ENCODE data around the gene A3GALT2. TPM values are rescaled to one million over a fixed set of nuclear protein-coding genes. Genes with fewer than 3 reads are reported as not detected.

The A3GALT2 gene
- total RNA-seq, 1 experiment from 2014 or later: not detected

- H3K9me2 ChIP-seq (replicated peaks; ENCODE audit: insufficient read depth, low read length): no peaks in the 10 kb centered on the region
Measured at GRCh38 chr1:33300673-33301072, 20.2 kb downstream of the A3GALT2 start.

DNA sequence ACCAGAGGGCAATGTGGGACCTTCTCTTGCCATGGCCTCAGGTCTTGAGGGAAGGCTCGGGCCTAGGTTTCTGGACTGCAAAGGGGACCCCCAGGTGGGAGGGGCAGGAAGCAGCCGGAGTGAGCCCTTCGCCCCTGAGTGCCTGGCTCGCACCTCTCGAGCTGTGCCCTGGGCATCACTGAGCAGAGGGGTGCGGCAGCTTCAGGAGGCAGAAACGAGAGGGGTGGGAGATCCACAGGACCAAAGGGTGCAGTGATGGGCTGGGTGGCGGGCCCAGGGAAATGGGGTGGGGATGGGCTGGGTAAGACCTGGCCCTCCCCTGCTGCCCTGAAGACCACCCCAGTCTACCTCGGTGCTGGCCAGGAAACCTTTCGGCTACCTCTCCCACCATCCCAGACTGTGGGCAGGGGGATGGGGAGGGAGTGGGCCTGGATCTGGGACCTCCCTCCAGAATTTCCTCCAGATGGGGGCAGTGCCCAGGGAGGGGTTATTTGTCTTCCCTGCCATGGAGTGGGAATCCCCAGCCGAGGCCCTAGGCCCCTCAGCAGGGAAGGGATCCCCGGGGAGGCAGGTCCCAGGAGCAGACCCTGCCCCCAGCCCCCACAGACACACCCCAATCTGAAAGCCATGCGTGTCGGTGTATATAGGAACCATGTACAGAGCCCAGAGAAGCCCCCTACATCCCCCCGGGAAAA is 21.3 kb downstream of the A3GALT2 start:
- Histone ChIP-seq H3K9ac (ENCODE audit: low read length) (no peak overlapping the region), H2AFZ (ENCODE audit: low read length) (no peak overlapping the region), H3K4me1 (ENCODE audit: low read length) (peaks cover 13% of the 10 kb centered on the region), H3K27ac (ENCODE audit: low read length) (no peak overlapping the region), H3K79me2 (ENCODE audit: low read length) (no peaks in the 10 kb centered on the region), H3K27me3 (ENCODE audit: low read length) (no peaks in the 10 kb centered on the region), H3K4me2 (ENCODE audit: low read depth, low read length, poor library complexity, severe bottlenecking) (no peak overlapping the region), H4K20me1 (ENCODE audit: insufficient read depth, low read depth, low read length) (no peaks in the 10 kb centered on the region), H3K4me3 (ENCODE audit: low read length) (no peak overlapping the region), H3K36me3 (ENCODE audit: insufficient read depth, low read length) (no peaks in the 10 kb centered on the region), H3K9me3 (ENCODE audit: low read length) (no peaks in the 10 kb centered on the region), H3K9me2 (replicated peaks; ENCODE audit: insufficient read depth, low read length) (no peaks in the 10 kb centered on the region)
- DNase-seq: no peak

More at GRCh38 chr1:33300673-33301072, 20.2 kb downstream of the A3GALT2 start:
- H3K9me3 ChIP-seq (ENCODE audit: low read length): no peaks in the 10 kb centered on the region
- no peak overlapping the region for H3K9ac ChIP-seq (ENCODE audit: low read length)
- no peak overlapping the region for H3K4me2 ChIP-seq (ENCODE audit: low read depth, low read length, poor library complexity, severe bottlenecking)
- H3K4me3 ChIP-seq (ENCODE audit: low read length): no peak overlapping the region
- H3K27me3 ChIP-seq (ENCODE audit: low read length): no peaks in the 10 kb centered on the region
- no peak overlapping the region for H2AFZ ChIP-seq (ENCODE audit: low read length)
- no peaks in the 10 kb centered on the region for H4K20me1 ChIP-seq (ENCODE audit: insufficient read depth, low read depth, low read length)
- no peak overlapping the region for H3K27ac ChIP-seq (ENCODE audit: low read length)
- no peak for DNase-seq
- H3K4me1 ChIP-seq (ENCODE audit: low read length): peaks cover 13% of the 10 kb centered on the region
- H3K36me3 ChIP-seq (ENCODE audit: insufficient read depth, low read length): no peaks in the 10 kb centered on the region
- H3K79me2 ChIP-seq (ENCODE audit: low read length): no peaks in the 10 kb centered on the region

GRCh38 chr1:33298623-33299277 is 22.1 kb downstream of the A3GALT2 start:
- no peaks in the 10 kb centered on the region for H3K36me3 ChIP-seq (ENCODE audit: insufficient read depth, low read length)
- no peaks in the 10 kb centered on the region for H3K9me3 ChIP-seq (ENCODE audit: low read length)
- H4K20me1 ChIP-seq (ENCODE audit: insufficient read depth, low read depth, low read length): no peaks in the 10 kb centered on the region
- no peaks in the 10 kb centered on the region for H3K9me2 ChIP-seq (replicated peaks; ENCODE audit: insufficient read depth, low read length)
- H3K4me3 ChIP-seq (ENCODE audit: low read length): no peak overlapping the region
- no peaks in the 10 kb centered on the region for H3K79me2 ChIP-seq (ENCODE audit: low read length)
- H2AFZ ChIP-seq (ENCODE audit: low read length): no peak overlapping the region
- no peak overlapping the region for H3K27ac ChIP-seq (ENCODE audit: low read length)
- no peaks in the 10 kb centered on the region for H3K27me3 ChIP-seq (ENCODE audit: low read length)
- no peak overlapping the region for H3K4me2 ChIP-seq (ENCODE audit: low read depth, low read length, poor library complexity, severe bottlenecking)
- peaks cover 13% of the 10 kb centered on the region for H3K4me1 ChIP-seq (ENCODE audit: low read length)
- no peak overlapping the region for H3K9ac ChIP-seq (ENCODE audit: low read length)
- peak; percentile 87 for DNase-seq

DNA sequence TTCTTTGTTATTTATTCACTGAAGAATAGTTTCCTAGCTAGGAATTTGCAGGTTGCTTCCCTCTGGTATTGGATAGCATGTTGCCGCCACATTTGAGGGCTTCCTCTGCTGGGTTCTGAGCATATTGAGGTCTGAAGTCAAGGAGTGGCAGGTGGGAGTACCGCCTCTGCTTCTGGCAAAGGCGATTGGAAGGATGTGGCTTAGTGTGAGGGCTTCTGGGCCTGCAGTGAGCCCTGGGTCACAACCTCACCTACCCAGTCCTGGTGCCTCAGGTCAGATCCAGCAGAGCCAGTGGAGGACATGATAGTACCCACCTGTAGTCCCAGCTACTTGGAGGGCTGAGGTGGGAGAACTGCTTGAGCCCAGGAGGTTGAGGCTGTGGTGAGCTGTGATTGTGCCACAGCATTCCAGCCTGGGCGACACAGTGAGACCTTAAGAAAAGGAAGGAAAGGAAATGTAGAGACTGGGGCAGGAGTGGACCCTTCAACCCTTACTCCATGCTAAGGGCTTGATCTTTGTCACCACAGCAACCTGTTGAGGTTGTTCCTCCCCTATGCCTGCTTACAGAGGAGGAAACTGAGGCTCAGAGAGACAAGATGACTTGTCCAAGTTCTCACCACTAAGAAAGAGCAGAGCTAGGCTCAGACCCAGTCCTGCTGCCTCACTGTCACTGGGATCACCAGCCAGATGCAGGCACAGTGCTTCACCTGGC is 22.8 kb downstream of the A3GALT2 start:
- no peak overlapping the region for H3K4me2 ChIP-seq (ENCODE audit: low read depth, low read length, poor library complexity, severe bottlenecking)

GRCh38 chr1:33296824-33297223 is 24.1 kb downstream of the A3GALT2 start:
- no peak for DNase-seq
- H3K9ac ChIP-seq (ENCODE audit: low read length): no peak overlapping the region
- H3K4me1 ChIP-seq (ENCODE audit: low read length): peaks cover 13% of the 10 kb centered on the region
- H3K27me3 ChIP-seq (ENCODE audit: low read length): no peaks in the 10 kb centered on the region
- no peaks in the 10 kb centered on the region for H3K9me2 ChIP-seq (replicated peaks; ENCODE audit: insufficient read depth, low read length)
- no peaks in the 10 kb centered on the region for H3K79me2 ChIP-seq (ENCODE audit: low read length)
- H3K4me3 ChIP-seq (ENCODE audit: low read length): no peak overlapping the region
- no peaks in the 10 kb centered on the region for H4K20me1 ChIP-seq (ENCODE audit: insufficient read depth, low read depth, low read length)
- no peaks in the 10 kb centered on the region for H3K9me3 ChIP-seq (ENCODE audit: low read length)
- no peak overlapping the region for H3K4me2 ChIP-seq (ENCODE audit: low read depth, low read length, poor library complexity, severe bottlenecking)
- no peaks in the 10 kb centered on the region for H3K36me3 ChIP-seq (ENCODE audit: insufficient read depth, low read length)
- no peak overlapping the region for H2AFZ ChIP-seq (ENCODE audit: low read length)
- H3K27ac ChIP-seq (ENCODE audit: low read length): no peak overlapping the region

More for the DNA sequence above, 22.8 kb downstream of the A3GALT2 start:
- H3K79me2 ChIP-seq (ENCODE audit: low read length): no peaks in the 10 kb centered on the region
- H3K9me2 ChIP-seq (replicated peaks; ENCODE audit: insufficient read depth, low read length): no peaks in the 10 kb centered on the region
- no peaks in the 10 kb centered on the region for H4K20me1 ChIP-seq (ENCODE audit: insufficient read depth, low read depth, low read length)
- no peaks in the 10 kb centered on the region for H3K9me3 ChIP-seq (ENCODE audit: low read length)
- H3K27me3 ChIP-seq (ENCODE audit: low read length): no peaks in the 10 kb centered on the region
- no peak overlapping the region for H2AFZ ChIP-seq (ENCODE audit: low read length)
- no peak for DNase-seq
- H3K36me3 ChIP-seq (ENCODE audit: insufficient read depth, low read length): no peaks in the 10 kb centered on the region
- H3K9ac ChIP-seq (ENCODE audit: low read length): no peak overlapping the region
- H3K4me3 ChIP-seq (ENCODE audit: low read length): no peak overlapping the region
- H3K4me1 ChIP-seq (ENCODE audit: low read length): peaks cover 13% of the 10 kb centered on the region
- H3K27ac ChIP-seq (ENCODE audit: low read length): no peak overlapping the region

GRCh38 chr1:33296082-33296458 is 24.8 kb downstream of the A3GALT2 start:
- Histone ChIP-seq H2AFZ (ENCODE audit: low read length) (no peak overlapping the region), H3K79me2 (ENCODE audit: low read length) (no peaks in the 10 kb centered on the region), H3K9me2 (replicated peaks; ENCODE audit: insufficient read depth, low read length) (no peaks in the 10 kb centered on the region), H3K27ac (ENCODE audit: low read length) (no peak overlapping the region), H3K4me2 (ENCODE audit: low read depth, low read length, poor library complexity, severe bottlenecking) (no peak overlapping the region), H3K4me3 (ENCODE audit: low read length) (no peak overlapping the region), H4K20me1 (ENCODE audit: insufficient read depth, low read depth, low read length) (no peaks in the 10 kb centered on the region), H3K9me3 (ENCODE audit: low read length) (no peaks in the 10 kb centered on the region), H3K36me3 (ENCODE audit: insufficient read depth, low read length) (no peaks in the 10 kb centered on the region), H3K27me3 (ENCODE audit: low read length) (no peaks in the 10 kb centered on the region), H3K4me1 (ENCODE audit: low read length) (peaks cover 13% of the 10 kb centered on the region), H3K9ac (ENCODE audit: low read length) (no peak overlapping the region)
- DNase-seq: no peak

DNA sequence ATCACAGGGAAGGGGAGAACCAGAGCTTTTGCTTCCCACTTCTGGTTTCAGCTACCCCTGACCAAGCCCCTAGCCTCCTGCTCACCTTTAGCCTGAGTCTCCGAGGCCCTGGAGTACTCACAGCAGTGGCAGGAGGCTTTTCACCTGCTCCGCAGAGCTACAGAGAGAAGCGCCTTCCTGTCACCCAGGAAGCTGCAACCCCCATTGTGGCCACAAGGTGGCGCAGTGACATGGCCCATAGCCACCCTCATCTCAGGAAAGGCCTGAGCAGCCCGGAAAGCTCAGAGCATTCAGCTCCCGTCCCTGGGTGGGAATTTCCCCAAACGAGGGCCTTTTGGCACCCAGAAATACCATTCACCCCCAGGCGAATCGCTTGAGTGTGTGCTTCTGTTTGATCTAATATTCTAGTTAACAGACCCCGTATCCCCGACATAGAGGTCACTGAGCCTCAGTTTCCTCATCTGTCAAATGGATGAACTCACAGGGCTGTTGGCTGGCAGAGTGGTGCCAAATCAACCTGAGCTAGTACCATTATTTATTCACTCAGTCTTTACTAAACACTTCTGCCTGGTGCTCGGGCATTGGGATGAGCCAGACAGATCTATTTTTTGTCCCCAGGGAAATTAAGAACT is 25.3 kb downstream of the A3GALT2 start:
- Histone ChIP-seq H3K27me3 (ENCODE audit: low read length) (no peaks in the 10 kb centered on the region), H3K4me1 (ENCODE audit: low read length) (peaks cover 9% of the 10 kb centered on the region), H3K27ac (ENCODE audit: low read length) (no peak overlapping the region), H3K9ac (ENCODE audit: low read length) (no peak overlapping the region), H4K20me1 (ENCODE audit: insufficient read depth, low read depth, low read length) (no peaks in the 10 kb centered on the region), H2AFZ (ENCODE audit: low read length) (no peak overlapping the region), H3K36me3 (ENCODE audit: insufficient read depth, low read length) (no peaks in the 10 kb centered on the region), H3K9me3 (ENCODE audit: low read length) (no peaks in the 10 kb centered on the region), H3K79me2 (ENCODE audit: low read length) (no peaks in the 10 kb centered on the region), H3K4me2 (ENCODE audit: low read depth, low read length, poor library complexity, severe bottlenecking) (no peak overlapping the region), H3K9me2 (replicated peaks; ENCODE audit: insufficient read depth, low read length) (no peaks in the 10 kb centered on the region), H3K4me3 (ENCODE audit: low read length) (no peak overlapping the region)
- DNase-seq: peak; percentile 94

GRCh38 chr1:33295023-33295422 is 25.9 kb downstream of the A3GALT2 start:
- no peak overlapping the region for H3K4me3 ChIP-seq (ENCODE audit: low read length)
- no peaks in the 10 kb centered on the region for H3K36me3 ChIP-seq (ENCODE audit: insufficient read depth, low read length)
- no peaks in the 10 kb centered on the region for H3K79me2 ChIP-seq (ENCODE audit: low read length)
- H3K4me2 ChIP-seq (ENCODE audit: low read depth, low read length, poor library complexity, severe bottlenecking): no peak overlapping the region
- no peak overlapping the region for H2AFZ ChIP-seq (ENCODE audit: low read length)
- no peaks in the 10 kb centered on the region for H3K9me3 ChIP-seq (ENCODE audit: low read length)
- H3K9me2 ChIP-seq (replicated peaks; ENCODE audit: insufficient read depth, low read length): no peaks in the 10 kb centered on the region
- no peak for DNase-seq
- peaks cover 4% of the 10 kb centered on the region for H3K4me1 ChIP-seq (ENCODE audit: low read length)
- no peak overlapping the region for H3K27ac ChIP-seq (ENCODE audit: low read length)
- H4K20me1 ChIP-seq (ENCODE audit: insufficient read depth, low read depth, low read length): no peaks in the 10 kb centered on the region
- no peaks in the 10 kb centered on the region for H3K27me3 ChIP-seq (ENCODE audit: low read length)
- H3K9ac ChIP-seq (ENCODE audit: low read length): no peak overlapping the region

All from Karpas-422 (cell line).